ENCODE measurements around the gene ULBP3. TPM values are rescaled to one million over a fixed set of nuclear protein-coding genes. Genes with fewer than 3 reads are reported as not detected.

ULBP3 gene
- total RNA-seq, 3 donors from 2014 or later, result 0.64 to 2.0 (median 0.73) TPM

DNA sequence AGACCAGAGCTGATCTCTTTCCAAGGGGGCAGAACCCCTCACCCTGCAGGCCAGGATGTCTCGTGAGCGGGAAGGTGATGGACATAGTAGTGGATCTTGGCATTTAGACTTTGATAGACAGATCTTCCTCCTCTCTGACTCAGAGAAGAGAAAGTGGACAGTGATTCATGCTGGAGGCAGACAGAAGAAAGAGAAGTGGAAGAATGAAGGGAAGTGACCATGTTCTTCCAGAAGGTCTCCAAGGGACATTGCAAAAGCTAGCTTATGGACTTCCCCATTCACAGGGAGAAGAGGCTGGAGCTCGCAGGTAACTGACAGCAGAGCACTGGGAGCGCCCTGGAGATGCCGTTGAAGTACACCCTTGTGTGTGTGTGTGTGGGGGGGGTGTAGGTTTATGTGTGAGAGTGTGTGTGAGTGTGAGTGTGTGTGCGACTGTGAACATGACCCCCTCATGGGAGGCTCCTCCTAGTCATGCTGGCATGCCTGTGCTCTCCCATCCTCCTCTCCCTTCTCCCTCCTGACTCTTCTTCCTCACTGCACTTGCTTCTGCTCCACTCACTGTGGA lies 35.6 kb downstream of the ULBP3 start:
- DNase-seq (ENCODE audit: low spot score in 2 of 2), result no peak
- TF ChIP-seq, protein P1, sequence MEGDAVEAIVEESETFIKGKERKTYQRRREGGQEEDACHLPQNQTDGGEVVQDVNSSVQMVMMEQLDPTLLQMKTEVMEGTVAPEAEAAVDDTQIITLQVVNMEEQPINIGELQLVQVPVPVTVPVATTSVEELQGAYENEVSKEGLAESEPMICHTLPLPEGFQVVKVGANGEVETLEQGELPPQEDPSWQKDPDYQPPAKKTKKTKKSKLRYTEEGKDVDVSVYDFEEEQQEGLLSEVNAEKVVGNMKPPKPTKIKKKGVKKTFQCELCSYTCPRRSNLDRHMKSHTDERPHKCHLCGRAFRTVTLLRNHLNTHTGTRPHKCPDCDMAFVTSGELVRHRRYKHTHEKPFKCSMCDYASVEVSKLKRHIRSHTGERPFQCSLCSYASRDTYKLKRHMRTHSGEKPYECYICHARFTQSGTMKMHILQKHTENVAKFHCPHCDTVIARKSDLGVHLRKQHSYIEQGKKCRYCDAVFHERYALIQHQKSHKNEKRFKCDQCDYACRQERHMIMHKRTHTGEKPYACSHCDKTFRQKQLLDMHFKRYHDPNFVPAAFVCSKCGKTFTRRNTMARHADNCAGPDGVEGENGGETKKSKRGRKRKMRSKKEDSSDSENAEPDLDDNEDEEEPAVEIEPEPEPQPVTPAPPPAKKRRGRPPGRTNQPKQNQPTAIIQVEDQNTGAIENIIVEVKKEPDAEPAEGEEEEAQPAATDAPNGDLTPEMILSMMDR (IDR thresholded peaks at IDR 0.05), result no peak
- TF ChIP-seq POLR2A (IDR thresholded peaks at IDR 0.05) (no peak), POLR2AphosphoS5 (IDR thresholded peaks at IDR 0.05) (no peak)

DNA sequence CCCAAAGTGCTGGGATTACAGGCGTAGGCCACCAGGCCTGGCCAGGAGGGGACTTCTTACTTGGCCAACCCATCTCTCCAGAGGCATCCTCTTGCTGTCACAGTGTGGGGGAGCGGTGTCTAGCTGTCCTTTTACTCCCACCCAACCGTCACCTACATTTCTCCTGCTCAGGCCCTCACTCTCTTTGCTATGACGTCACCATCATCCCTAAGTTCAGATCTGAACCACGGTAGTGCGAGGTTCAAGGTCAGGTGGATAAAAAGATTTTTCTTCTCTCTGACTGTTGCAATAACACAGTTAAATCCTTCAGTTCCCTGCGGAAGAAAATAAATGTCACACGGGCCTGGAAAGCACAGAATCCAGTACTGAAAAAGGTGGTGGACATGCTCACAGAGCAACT lies 36.3 kb downstream of the ULBP3 start:
- no peak for TF ChIP-seq POLR2A (IDR thresholded peaks at IDR 0.05)
- no peak for TF ChIP-seq POLR2AphosphoS5 (IDR thresholded peaks at IDR 0.05)
- TF ChIP-seq, protein P1 (IDR thresholded peaks at IDR 0.05), result no peak
- Histone ChIP-seq H3K27ac (no peak overlapping the region), H3K4me3 (no peak overlapping the region), H3K27me3 (peaks cover 0 to 22% of the 10 kb centered on the region in 2 donors), H3K9me3 (no peaks in the 10 kb centered on the region), H3K4me1 (peaks cover 0 to 4% of the 10 kb centered on the region in 2 donors), H3K36me3 (no peaks in the 10 kb centered on the region)
- no peak for DNase-seq (ENCODE audit: low spot score in 2 of 2)
- intact Hi-C loops (cut with DNase I; ENCODE audit: low total_unique reads), result no loop called here

More for the DNA sequence above, 35.6 kb downstream of the ULBP3 start:
- Histone ChIP-seq H3K27me3 (peaks cover 3 to 29% of the 10 kb centered on the region in 2 donors), H3K4me1 (peaks cover 0 to 5% of the 10 kb centered on the region in 2 donors), H3K36me3 (no peaks in the 10 kb centered on the region), H3K4me3 (no peak overlapping the region), H3K9me3 (no peaks in the 10 kb centered on the region), H3K27ac (no peak overlapping the region)
- intact Hi-C loops (cut with DNase I; ENCODE audit: low total_unique reads), result no loop called here

DNA sequence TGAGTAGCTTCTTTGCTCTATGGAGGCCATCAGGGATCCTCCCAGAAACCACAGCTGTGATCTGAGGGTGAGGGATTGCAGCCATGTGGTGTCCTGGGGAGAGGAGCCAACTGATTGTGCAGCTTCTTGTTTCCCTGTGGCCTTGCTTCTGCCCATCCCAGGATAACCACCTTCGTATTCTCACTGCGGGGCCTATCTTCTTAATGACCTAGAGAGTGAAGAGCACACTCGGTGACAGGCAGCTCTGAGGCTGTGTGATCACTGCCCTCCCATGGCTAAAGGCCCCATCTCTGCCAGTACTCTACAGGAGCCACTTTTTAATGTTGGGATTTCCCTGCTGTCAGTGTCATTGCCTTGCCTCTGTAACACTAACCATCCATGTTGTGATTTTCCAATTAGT lies 38.3 kb downstream of the ULBP3 start:
- intact Hi-C loops (cut with DNase I; ENCODE audit: low total_unique reads), result no loop called here
- H3K36me3 ChIP-seq, result no peaks in the 10 kb centered on the region
- H3K9me3 ChIP-seq, result no peaks in the 10 kb centered on the region
- peaks cover 0 to 2% of the 10 kb centered on the region in 2 donors for H3K4me1 ChIP-seq
- no peak for TF ChIP-seq POLR2A (IDR thresholded peaks at IDR 0.05)
- TF ChIP-seq POLR2AphosphoS5 (IDR thresholded peaks at IDR 0.05), result no peak
- TF ChIP-seq, protein P1 (IDR thresholded peaks at IDR 0.05), result no peak
- peaks cover 0 to 8% of the 10 kb centered on the region in 2 donors for H3K27me3 ChIP-seq
- no peak for DNase-seq (ENCODE audit: low spot score in 2 of 2)
- no peak overlapping the region for H3K27ac ChIP-seq
- H3K4me3 ChIP-seq, result no peak overlapping the region

- H3K4me1 ChIP-seq, result peaks cover 3 to 7% of the 10 kb centered on the region in 2 donors
- intact Hi-C loops (cut with DNase I; ENCODE audit: low total_unique reads), result no loop called here
- no peaks in the 10 kb centered on the region for H3K36me3 ChIP-seq
- H3K27me3 ChIP-seq, result peaks cover 0 to 14% of the 10 kb centered on the region in 2 donors
- no peaks in the 10 kb centered on the region for H3K9me3 ChIP-seq
- H3K27ac ChIP-seq, result no peak overlapping the region
- DNase-seq (ENCODE audit: low spot score in 2 of 2), result no peak
- no peak overlapping the region for H3K4me3 ChIP-seq
- TF ChIP-seq POLR2A (IDR thresholded peaks at IDR 0.05) (no peak), POLR2AphosphoS5 (IDR thresholded peaks at IDR 0.05) (no peak)
- TF ChIP-seq, protein P1 (IDR thresholded peaks at IDR 0.05), result no peak
Measured at GRCh38 chr6:150029749-150030148, 39.2 kb downstream of the ULBP3 start.

GRCh38 chr6:150029276-150029675 lies 39.6 kb downstream of the ULBP3 start:
- intact Hi-C loops (cut with DNase I; ENCODE audit: low total_unique reads), result no loop called here
- DNase-seq (ENCODE audit: low spot score in 2 of 2), result no peak
- H3K36me3 ChIP-seq, result no peaks in the 10 kb centered on the region
- H3K27ac ChIP-seq, result no peak overlapping the region
- H3K9me3 ChIP-seq, result no peaks in the 10 kb centered on the region
- H3K4me1 ChIP-seq, result peaks cover 3 to 7% of the 10 kb centered on the region in 2 donors
- H3K4me3 ChIP-seq, result no peak overlapping the region
- TF ChIP-seq POLR2AphosphoS5 (IDR thresholded peaks at IDR 0.05) (no peak), POLR2A (IDR thresholded peaks at IDR 0.05) (no peak)
- TF ChIP-seq, protein P1 (IDR thresholded peaks at IDR 0.05), result no peak
- H3K27me3 ChIP-seq, result peaks cover 0 to 14% of the 10 kb centered on the region in 2 donors
